ENCODE data around the gene MRI1.
"Not testable (repeated sequence)": the region's sequence is repeated elsewhere in the genome, so short reads cannot be mapped to it uniquely, and the experiment has no call there.

MRI1 gene

DNA sequence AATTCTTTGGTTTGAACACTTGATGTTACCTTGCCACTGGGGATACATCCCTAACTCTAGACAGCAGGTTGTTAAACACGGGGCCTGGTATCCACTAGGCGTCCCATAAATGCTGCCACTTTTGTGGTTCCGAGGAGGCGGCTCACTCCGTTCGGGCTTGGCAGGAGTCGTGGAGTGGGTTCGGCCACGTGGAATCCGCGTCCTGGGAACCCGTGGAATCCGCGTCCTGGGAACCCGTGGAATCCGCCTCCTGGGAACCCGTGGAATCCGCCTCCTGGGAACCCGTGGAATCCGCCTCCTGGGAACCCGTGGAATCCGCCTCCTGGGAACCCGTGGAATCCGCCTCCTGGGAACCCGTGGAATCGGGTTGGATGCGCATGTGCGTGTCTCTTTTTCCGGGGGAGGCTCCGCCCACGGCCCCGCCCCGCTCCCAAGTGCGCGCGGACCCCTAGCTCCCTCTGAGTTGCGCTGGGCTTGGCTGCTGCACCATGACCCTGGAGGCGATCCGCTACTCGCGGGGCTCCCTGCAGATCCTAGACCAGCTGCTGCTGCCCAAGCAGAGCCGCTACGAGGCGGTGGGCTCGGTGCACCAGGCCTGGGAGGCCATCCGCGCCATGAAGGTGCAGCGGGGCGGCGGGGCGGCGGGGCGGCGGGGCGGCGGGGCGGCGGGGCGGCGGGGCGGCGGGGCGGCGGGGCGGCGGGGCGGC, at the start of gene MRI1:
Gene MRI1, plus strand, starts transcription at position 422 of the 707 bp plus-strand sequence. Its CDS starts 67 bp downstream, at position 489.
- peak; percentile 78 for DNase-seq

DNA sequence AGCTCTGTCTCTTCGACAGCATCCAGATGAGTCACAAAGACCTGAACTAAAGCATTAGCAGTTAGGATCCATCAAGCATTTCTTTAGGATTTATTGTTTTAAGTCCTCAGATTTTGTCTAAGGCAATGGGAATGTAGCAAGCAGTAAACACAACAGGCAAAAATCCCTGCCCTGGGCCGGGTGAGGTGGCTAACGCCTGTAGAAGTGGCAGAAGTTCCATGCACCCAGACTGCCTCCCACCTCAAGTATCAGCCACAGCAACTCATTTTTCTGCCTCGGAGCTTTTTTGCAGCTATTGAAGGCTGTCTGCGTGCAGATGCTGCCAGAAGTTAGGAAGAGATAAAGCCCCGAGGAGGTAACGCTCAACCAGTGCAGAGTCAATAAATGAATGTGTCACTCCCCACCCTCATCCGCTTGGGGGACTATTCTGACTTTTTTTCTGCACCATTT, 47.1 kb upstream of the MRI1 start:
- no peak for DNase-seq

DNA sequence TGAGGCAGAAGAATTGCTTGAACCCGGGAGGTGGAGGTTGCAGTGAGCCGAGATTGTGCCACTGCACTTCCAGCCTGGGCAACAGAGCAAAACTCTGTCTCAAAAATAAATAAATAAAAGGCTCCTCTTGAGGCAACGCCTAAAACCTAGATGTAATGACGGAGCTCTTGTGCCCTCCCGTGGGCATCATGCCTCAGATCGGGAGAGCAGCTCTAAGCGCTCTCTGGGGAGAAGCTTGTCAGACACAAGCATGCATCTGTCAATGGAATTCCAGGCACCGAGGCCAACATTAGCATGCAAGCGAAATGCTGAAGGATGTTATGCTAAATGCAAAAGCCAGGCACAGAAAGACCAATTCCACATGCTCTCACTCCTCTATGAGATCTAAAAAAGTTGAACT, 45.6 kb upstream of the MRI1 start:
- DNase-seq: peak; percentile 92

DNA sequence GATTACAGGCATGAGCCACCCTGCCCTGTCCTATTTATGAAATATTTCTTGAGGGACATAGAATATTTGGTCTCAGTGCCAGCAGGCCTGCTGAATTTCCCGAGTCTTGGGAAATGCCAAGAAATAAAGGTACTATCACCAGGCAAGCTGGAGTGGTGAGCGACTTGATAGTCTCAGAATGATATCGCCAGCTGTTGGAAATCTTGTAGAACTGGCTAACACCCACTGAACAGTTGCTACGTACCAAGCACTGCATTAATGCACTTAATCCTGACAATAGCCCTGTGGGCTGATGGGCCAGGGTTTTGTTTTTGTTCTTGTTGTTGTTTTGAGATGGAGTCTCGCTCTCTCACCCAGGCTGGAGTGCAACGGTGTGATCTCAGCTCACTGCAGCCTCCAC, 42.2 kb upstream of the MRI1 start:
- DNase-seq: no peak

DNA sequence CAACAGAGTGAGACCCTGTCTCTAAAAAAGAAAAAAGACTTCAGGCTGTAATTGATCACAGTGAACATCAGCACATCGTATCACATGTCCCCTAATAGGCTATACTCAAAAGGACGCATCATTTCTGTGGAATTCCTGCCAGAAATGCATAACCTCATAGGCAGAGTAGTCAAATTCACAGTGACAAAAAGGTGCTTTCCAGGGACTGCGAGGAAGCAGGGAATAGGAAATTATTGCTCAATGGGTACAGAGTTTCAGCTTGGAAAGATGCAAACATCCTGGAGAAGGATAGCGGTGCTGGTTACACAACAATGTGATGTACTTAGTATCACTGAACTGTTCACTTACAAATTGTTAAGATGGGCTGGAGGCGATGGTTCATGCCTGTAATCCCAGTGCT, 41.1 kb upstream of the MRI1 start:
- DNase-seq: no peak

DNA sequence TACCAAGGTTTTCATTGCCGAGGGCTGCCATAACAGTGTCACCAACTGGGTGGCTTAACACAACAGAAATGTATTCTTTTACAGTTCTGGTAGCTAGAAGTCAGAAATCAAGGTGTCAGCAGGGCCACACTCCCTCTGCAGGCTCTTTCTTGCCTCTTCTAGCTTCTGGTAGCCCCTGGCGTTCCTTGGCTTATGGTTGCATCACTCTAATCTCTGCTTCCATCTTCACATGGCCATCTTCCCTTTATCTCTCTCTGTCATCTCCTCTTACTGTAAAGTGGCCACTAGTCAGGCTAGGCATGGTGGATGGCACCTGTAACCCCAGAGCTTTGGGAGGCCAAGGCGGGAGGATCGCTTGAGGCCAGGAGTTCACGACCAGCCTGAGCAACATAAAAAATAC, 38.0 kb upstream of the MRI1 start:
- no peak for DNase-seq

DNA sequence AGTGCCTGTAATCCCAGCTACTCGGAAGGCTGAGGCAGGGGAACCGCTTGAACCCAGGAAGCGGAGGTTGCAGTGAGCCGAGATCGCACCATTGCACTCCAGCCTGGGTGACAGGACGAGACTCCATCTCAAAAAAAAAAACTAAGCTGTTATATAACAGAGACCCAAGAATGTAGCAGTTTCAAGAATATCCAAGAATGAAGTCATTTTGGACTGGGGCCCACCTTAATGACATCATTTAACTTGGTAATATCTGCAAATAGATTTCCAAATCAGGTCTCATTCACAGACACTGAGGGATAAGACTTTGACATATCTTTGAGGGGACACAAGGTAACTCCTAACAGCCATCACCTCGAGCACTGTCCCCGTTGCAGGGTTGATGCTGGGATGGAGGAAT, 36.5 kb upstream of the MRI1 start:
- DNase-seq: no peak

DNA sequence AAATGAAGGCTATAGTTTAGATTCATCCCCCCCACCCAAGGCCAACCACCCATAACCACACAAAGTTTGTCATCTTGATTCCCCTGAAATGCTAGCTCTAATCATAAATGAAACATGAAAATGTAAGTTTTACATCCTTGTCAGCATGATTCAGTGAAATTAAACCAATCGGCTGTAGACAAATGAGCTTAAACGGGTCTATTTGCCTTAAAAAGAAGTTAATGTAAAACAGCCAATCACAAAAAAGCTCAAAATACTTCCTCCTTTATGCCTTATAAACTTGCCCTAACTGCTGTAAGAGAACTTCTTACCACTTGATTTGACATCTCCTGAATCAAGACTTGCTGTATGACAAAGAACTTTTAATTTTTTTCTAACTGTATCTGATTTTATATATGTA, 34.5 kb upstream of the MRI1 start:
- no peak for DNase-seq

DNA sequence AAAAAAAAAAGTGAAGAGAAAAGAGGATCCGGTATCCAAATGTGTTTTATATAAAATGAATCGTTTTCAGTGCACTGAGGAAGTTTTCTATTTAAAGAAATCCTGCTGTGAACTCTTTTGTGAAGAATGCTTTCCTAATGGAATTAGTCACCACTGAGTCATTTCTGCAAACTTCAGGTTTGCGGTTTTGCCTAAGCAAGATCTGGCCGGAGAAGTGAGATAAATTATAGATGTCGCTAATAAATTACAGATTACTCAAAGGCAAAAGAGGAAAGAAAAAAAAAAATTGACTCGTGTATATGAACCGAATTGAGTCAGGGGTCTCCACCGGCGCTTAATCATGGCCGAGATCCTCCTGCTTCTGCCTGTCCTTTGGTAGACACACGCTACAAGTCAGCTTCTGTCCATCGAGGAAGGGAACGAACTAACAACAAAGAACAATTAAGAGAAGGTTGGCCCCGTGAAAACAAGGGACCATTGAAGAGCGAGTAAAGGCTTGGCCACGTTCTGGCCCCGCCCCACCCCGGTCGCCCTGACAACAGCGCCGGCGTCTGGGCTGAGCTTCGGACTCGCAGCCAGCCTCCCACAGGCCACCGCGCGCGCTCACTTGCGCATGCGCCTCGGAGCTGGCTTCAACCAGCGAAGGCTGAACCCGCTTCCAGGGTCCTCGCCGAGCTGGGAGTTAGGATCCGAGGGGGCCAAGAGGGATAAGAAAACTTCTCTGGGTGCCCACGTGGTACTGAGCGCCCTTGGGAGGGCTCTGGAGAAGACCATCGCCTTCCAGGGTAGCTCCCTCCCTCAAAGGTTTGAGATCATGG, 33.0 kb upstream of the MRI1 start:
- peak; percentile 96 for DNase-seq

DNA sequence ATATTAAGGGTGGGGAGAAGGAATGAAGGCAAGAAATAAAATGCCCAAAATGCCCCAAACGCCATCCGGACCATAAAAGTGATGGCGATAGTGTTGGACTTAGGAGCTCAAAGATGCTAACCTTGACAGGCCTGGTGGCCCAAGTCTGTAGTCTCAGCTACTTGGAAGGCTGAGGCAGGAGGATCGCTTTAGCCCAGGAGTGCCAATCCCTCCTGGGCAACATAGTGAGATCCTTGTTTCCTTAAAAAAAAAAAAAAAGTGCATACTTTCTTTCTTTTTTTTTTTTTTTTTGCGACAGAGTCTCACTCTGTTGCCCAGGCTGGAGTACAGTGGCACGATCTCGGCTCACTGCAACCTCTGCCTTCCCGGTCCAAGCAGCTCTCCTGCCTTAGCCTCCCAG, 32.0 kb upstream of the MRI1 start:
- DNase-seq: no peak

DNA sequence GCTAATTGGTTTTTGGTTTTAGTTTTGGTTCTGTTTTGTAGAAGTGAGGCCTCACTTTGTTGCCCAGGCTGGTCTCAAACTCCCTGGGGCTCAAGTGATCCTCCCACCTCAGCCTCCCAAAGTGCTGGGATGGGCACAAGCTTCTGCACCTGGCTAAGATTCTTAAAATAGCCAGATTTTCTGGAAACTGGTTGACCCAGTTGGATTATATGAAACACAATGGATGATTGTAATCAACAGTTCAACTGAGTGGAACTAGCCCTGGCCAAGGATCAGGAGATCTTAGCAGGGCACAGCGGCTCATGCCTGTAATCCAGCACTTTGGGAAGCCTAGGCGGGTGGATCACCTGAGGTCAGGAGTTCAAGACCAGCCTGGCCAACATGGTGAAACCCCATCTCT, 29.6 kb upstream of the MRI1 start:
- no peak for DNase-seq

DNA sequence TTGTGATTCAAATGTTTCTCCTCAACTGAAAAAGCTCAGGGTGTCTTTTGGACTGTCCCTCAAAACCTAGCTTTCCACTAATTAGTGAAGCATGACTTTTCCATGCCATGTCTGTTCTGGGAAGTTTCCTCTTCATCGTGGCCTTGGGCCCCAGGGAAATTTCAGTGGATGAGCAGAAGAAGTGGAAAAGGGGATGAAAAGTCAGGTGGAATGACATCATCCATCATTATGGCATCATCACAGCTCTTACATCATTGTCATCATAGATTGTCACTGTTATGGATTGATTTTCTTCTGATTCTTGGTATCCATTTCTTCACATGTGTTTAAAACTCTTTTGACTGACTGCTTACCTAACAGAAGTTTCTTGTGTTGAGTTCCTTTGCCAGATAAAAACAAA, 26.2 kb upstream of the MRI1 start:
- DNase-seq: no peak

DNA sequence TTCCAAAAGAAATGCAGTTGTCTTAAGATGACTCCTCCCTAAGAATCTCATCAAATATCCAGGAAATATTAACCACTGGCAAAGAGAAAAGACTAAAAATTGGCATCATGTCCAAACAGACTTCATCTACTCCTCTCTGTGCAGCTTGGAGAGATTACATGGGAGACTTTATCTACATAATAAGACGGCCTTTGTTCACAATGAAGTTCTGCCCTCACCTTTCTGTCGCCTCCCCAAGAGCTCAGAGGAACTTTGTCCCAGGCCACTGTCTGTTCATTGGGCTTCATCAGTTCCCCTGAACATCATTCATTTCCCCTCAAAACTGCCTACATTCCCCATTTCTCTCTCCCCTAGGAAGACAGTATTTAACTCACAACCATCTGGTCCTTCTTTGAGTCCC, 22.4 kb upstream of the MRI1 start:
- no peak for DNase-seq

DNA sequence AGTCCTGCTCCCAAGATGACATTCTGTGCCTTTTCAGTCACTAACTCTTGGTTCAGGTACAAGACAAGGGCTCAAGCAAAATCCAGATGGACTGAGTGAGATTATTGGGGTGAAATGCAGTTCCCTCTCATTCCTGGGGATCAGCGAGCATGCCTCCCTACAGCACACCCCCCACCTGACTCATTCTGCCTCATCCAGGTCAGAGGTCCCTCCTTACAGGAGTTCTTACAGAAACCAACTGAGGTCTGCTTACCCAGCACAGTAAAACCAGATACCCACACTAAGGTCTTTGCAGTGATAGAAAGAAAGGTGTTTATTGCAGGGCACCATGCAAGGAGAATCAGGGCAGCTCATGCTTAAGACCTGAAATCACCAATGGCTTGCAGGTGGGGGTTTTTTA, 21.6 kb upstream of the MRI1 start:
- DNase-seq: no peak

DNA sequence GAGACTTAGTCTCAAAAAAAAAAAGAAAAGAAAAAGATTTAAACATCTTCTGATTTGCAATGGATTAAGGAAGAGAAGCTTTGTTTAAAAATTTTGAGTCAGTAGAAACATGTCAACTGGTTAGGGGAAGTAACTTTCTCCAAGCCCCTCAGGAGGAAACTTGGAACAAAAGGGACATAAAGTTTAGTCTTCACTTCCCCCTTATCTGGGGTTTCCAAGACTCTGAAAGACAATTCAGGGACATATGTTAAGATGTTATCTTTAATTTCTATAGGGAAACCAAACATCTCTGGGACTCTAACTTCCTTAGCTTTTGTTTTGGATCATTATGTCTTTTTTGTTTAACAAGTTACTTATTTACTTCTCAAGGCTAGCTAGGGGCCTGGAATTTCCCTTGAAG, 20.1 kb upstream of the MRI1 start:
- DNase-seq: no peak

DNA sequence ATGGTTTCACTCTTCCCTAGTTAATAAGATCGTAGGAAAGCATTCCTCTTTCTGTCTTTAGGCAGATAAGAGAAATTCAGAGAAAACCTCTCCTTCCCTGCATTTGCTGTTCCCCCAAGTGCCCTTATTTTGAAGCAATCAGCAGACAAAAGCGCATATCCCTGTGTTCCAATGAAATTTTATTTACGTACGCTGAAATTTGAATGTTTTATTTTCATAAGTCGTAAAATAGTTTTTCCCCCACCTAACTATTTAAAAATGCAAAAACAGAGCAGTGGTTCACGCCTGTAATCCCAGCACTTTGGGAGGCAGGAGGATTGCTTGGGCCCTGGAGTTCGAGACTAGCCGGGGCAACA, 17.2 kb upstream of the MRI1 start:
- no peak for DNase-seq

DNA sequence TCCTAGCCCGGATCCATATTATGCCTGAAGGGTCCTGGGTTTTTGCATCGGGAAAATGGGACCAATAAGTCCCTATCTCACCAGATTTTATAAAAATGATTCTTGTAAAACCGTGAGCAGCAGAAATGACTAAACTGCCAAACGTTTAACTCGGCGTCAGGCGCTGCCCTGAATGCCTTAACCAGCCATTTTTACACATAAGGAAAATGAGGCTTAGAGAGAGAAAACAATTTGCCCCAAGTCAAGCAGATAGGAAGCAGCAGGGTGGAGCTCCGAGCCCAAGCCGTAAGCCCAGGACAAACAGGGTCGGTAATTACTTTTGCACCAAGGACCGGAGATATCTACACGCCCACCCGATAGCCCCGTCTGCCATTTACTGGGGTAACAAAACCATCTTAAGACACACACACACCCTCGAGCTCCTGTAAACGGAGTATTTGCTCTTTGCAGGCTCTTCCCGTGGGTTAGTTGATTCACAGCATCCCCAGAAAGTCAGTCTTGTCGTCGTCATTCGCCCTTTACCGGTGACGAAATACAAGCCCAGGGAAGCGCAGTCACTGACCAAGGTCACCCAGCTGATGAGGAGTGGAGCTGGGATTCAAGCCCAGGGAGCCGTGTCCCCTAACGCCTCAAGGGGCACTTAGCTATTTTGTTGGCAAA, 16.0 kb upstream of the MRI1 start:
- DNase-seq: peak; percentile 59

DNA sequence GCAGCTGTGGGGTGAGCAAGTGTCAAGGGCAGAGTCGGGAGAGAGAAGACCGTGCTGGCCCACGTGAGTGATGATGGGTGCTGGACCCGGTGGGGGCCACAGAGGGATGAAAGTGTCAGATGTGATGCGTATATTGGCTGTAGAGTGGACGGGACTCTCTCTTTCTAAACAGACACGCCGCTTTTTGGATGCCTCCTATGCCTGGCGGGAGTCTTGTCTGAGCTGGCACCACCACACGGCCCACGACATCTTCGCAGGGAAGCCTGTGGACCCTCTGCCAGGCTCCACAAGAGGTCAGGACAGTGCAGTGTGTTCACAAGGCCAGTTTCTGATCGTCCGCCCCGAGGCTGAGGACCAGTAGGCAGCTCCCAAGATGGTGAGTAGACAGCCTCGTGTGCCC, 12.9 kb upstream of the MRI1 start:
- DNase-seq: no peak

DNA sequence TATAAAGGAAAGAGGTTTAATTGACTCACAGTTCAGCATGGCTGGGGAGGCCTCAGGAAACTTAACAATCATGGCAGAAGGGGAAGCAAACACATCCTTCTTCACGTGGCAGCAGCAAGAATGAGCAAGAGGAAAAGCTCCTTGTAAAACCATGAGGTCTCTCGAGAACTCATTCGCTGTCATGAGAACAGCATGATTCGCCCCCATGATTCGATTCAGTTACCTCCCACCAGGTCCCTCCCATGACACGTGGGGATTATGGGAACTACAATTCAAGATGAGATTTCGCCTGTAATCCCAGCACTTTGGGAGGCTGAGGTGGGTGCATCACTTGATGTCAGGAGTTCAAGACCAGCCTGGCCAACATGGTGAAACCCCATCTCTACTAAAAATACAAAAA, 10.7 kb upstream of the MRI1 start:
- DNase-seq: not testable (repeated sequence)

DNA sequence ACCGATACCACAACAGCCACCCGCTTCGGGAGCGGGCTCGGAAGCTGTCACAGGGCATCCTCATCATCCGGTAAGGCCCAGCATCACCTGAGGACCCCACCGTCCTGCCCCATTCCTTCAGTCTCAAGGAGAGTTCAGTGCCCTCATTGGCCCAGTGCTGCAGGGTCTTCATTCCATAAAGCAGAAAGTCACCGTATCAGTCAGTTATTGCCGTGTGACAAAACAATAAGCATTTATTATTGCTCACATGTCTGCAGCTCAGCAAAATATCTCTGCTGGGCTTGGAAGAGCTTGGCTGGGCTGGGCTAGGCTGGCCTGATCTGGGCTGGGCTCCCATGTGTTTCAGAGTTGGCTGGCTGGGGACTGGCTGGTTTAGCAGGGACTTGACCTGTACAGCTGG, 8.1 kb upstream of the MRI1 start:
- no peak for DNase-seq

DNA sequence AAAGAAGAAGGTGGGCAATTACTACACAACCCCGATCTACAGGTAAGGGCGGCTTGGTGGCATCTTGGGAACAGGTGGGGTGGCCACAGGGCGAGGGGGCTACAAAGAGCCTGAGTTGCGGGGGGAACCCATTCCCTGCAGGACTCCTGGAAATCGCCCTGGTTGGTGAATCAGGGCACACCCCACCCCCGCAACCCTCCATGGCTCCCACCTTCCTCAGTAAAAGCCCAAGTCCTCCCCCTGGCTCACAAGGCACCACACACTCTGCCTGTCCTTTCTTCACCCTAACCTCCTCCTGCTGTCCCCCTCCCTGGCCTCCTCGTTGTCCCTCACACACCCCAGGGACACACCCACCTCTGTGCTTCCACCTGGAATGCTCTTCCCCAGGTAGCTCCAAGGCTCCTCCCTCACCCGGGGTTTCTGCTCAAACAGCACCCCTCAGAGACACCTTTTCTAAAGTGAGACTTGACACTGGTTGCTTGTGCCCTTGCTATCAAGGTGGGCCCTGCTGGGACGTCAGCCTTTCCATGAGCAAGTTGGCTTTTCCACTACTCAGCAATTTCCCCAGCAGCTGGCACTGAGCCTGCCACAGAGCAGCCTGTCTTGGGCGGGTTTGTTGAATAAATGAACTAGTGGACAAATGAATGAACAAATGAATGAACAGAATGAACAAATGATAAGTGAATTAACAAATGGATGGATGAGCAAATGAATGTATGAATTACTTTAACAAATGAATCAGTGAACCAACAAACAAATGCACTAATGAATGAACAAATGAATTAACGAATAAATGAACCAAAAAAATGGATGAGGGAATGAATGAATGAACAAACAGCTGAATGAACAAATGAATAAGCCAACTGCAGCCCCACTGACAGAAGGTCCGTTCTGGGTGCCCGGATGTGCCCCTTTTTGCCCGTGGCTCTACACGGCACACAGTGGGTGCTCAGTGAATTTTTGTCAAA, 6.2 kb upstream of the MRI1 start:
- DNase-seq: no peak

DNA sequence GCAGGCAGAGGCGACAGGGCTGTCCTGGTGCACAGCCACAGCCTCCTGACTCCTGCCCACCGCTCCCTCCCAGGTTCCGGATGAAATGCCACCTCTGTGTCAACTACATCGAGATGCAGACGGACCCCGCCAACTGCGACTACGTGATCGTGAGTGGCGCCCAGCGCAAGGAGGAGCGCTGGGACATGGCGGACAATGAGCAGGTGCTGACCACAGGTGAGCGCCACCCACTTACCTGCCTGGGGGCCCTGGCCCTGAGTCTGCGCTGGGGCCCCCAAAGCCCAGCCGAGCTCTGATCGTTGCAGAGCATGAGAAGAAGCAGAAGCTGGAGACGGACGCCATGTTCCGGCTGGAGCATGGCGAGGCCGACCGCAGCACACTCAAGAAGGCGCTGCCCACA, 5.5 kb upstream of the MRI1 start:
- no peak for DNase-seq

DNA sequence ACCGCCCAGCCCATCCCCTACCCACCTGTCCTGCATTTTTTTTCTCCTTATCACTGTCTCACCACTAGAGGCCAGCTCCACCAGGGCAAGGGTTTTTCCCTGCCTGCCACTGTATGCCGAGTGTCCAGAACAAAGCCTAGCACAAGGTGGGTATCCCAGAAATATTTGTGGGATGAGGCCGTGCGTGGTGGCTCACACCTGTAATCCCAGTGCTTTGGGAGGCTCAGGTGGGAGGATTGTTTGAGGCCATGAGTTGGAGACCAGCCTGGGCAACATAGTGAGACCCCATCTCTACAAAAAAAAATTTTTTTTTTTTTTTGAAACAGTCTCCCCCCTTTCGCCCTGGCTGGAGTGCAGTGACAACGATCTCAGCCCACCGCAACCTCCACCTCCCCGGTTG, 2.9 kb upstream of the MRI1 start:
- no peak for DNase-seq

All from DMS53 (cell line).